ENCODE data around the gene CALR. TPM values are rescaled to one million over a fixed set of nuclear protein-coding genes. Genes with fewer than 3 reads are reported as not detected.

The CALR gene
- total and polyA plus RNA-seq, 9 of the 15 experiments (the other 6 are each of a cell fraction or from before 2014, with no cell fraction given) = 126 to 811 (median 642) TPM

GRCh38 chr19:12982648-12983047 lies 44.2 kb downstream of the CALR start (continued):
- TF ChIP-seq MLLT1 (IDR thresholded peaks at IDR 0.05) = 0 out of 4 replicates have a peak, but pooled peaks of 1 of the 2 experiments have one; percentile 9
- 0 out of 2 replicates have a peak, but pooled peaks have one; percentile 30 for TF ChIP-seq NFRKB (IDR thresholded peaks at IDR 0.05; ENCODE audit: low read depth)
- no peak for TF ChIP-seq CBX3 (IDR thresholded peaks at IDR 0.05; ENCODE audit: borderline replicate concordance in 1 of 2, low read length in 2 of 2)
- TF ChIP-seq, protein P1, sequence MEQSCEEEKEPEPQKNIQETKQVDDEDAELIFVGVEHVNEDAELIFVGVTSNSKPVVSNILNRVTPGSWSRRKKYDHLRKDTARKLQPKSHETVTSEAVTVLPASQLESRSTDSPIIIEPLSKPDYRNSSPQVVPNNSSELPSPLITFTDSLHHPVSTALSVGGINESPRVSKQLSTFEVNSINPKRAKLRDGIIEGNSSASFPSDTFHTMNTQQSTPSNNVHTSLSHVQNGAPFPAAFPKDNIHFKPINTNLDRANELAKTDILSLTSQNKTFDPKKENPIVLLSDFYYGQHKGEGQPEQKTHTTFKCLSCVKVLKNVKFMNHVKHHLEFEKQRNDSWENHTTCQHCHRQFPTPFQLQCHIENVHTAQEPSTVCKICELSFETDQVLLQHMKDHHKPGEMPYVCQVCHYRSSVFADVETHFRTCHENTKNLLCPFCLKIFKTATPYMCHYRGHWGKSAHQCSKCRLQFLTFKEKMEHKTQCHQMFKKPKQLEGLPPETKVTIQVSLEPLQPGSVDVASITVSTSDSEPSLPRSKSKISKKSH (CRISPR knock-in tag; IDR thresholded peaks at IDR 0.05) = no peak
- no peak for TF ChIP-seq DPF2 (IDR thresholded peaks at IDR 0.05)
- TF ChIP-seq KHSRP (IDR thresholded peaks at IDR 0.05) = no peak
- TF ChIP-seq ARID3A (IDR thresholded peaks at IDR 0.05; ENCODE audit: borderline replicate concordance, low read depth, low read length) = no peak
- TF ChIP-seq POLR3G (IDR thresholded peaks at IDR 0.05; ENCODE audit: extremely low read depth, insufficient read length, insufficient replicate concordance) = no peak
- TF ChIP-seq CEBPB (tag; IDR thresholded peaks at IDR 0.05) = no peak
- TF ChIP-seq, protein P2, sequence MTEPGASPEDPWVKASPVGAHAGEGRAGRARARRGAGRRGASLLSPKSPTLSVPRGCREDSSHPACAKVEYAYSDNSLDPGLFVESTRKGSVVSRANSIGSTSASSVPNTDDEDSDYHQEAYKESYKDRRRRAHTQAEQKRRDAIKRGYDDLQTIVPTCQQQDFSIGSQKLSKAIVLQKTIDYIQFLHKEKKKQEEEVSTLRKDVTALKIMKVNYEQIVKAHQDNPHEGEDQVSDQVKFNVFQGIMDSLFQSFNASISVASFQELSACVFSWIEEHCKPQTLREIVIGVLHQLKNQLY (CRISPR knock-in tag; conservative IDR thresholded peaks at IDR 0.05) = no peak
- no peak for TF ChIP-seq PTRF (tag; IDR thresholded peaks at IDR 0.05)
- no peak for TF ChIP-seq PHB (CRISPR knock-in tag; IDR thresholded peaks at IDR 0.05)
- no peak for TF ChIP-seq ARID4B (CRISPR knock-in tag; IDR thresholded peaks at IDR 0.05)
- no peak for TF ChIP-seq RAD21 (CRISPR knock-in tag; conservative IDR thresholded peaks at IDR 0.05 in 1 of 2, IDR thresholded peaks at IDR 0.05 in 1 of 2)
- peak; percentile 79; the same call in 1 of the 2 replicates for TF ChIP-seq ZNF512 (tag; IDR thresholded peaks at IDR 0.05)
- no peak for TF ChIP-seq TEAD1 (CRISPR knock-in tag; IDR thresholded peaks at IDR 0.05)
- TF ChIP-seq HDAC2 (IDR thresholded peaks at IDR 0.05) = peak; percentile 19; the same call in 1 of the 2 replicates
